ENCODE measurements around the gene MIS12.

Gene MIS12

GRCh38 chr17:5500247-5500588 lies 13.9 kb downstream of the MIS12 start:
- no peak for DNase-seq (ENCODE audit: low spot score)

- peak; percentile 96 for DNase-seq (ENCODE audit: low spot score)
Observed at GRCh38 chr17:5500589-5501391, 14.4 kb downstream of the MIS12 start.

- no peak for DNase-seq (ENCODE audit: low spot score)
Observed at GRCh38 chr17:5501685-5502084, 15.3 kb downstream of the MIS12 start.

GRCh38 chr17:5502552-5502951 lies 16.2 kb downstream of the MIS12 start:
- DNase-seq (ENCODE audit: low spot score): no peak

- DNase-seq (ENCODE audit: low spot score): no peak
Observed at GRCh38 chr17:5506307-5506706, 19.9 kb downstream of the MIS12 start.

- DNase-seq (ENCODE audit: low spot score): no peak
Observed at GRCh38 chr17:5508810-5509209, 22.4 kb downstream of the MIS12 start.

GRCh38 chr17:5509482-5509881 lies 23.1 kb downstream of the MIS12 start:
- DNase-seq (ENCODE audit: low spot score): no peak

GRCh38 chr17:5510771-5511170 lies 24.4 kb downstream of the MIS12 start:
- no peak for DNase-seq (ENCODE audit: low spot score)

- DNase-seq (ENCODE audit: low spot score): no peak
Observed at GRCh38 chr17:5511401-5512225, 25.2 kb downstream of the MIS12 start.

GRCh38 chr17:5513628-5514027 lies 27.3 kb downstream of the MIS12 start:
- no peak for DNase-seq (ENCODE audit: low spot score)

- no peak for DNase-seq (ENCODE audit: low spot score)
Observed at GRCh38 chr17:5514976-5515375, 28.6 kb downstream of the MIS12 start.

- peak; percentile 93 for DNase-seq (ENCODE audit: low spot score)
Observed at GRCh38 chr17:5516060-5516792, 29.9 kb downstream of the MIS12 start.

GRCh38 chr17:5522476-5522875 lies 36.1 kb downstream of the MIS12 start:
- DNase-seq (ENCODE audit: low spot score): no peak

- DNase-seq (ENCODE audit: low spot score): no peak
Observed at GRCh38 chr17:5523249-5523648, 36.9 kb downstream of the MIS12 start.

- peak; percentile 98 for DNase-seq (ENCODE audit: low spot score)
Observed at GRCh38 chr17:5526821-5527598, 40.6 kb downstream of the MIS12 start.

GRCh38 chr17:5527601-5528250 lies 41.4 kb downstream of the MIS12 start:
- no peak for DNase-seq (ENCODE audit: low spot score)

GRCh38 chr17:5530265-5531084 lies 44.1 kb downstream of the MIS12 start:
- DNase-seq (ENCODE audit: low spot score): no peak

- DNase-seq (ENCODE audit: low spot score): no peak
Observed at GRCh38 chr17:5531085-5531418, 44.7 kb downstream of the MIS12 start.

- no peak for DNase-seq (ENCODE audit: low spot score)
Observed at GRCh38 chr17:5532581-5532980, 46.2 kb downstream of the MIS12 start.

- DNase-seq (ENCODE audit: low spot score): no peak
Observed at GRCh38 chr17:5533486-5534315, 47.3 kb downstream of the MIS12 start.
